Chondrocyte (in vitro differentiated cells): ENCODE results near the gene COBL. TPM values are rescaled to one million over a fixed set of nuclear protein-coding genes. Genes with fewer than 3 reads are reported as not detected.

Experiments used
- DNase-seq: peaks from one replicate; pipeline ENCODE4 v3.0.0; 2021; ENCODE audit warnings: mixed read lengths, low spot score
- H3K27ac Mint-ChIP-seq: one replicate; pipeline ENCODE4 v1.8.0; 2021; ENCODE audit warnings: mild to moderate bottlenecking, moderate library complexity, mixed read lengths; ENCODE audit not compliant: unreplicated experiment
- H3K27me3 Mint-ChIP-seq: 2 replicates; pipeline ENCODE4 v1.8.0; 2021; ENCODE audit warnings: low read depth, mixed read lengths
- H3K36me3 Mint-ChIP-seq: 2 replicates; pipeline ENCODE4 v1.8.0; 2021; ENCODE audit warnings: low read depth, mixed read lengths
- H3K4me1 Mint-ChIP-seq: 2 replicates; pipeline ENCODE4 v1.8.0; 2021; ENCODE audit warnings: low read depth, mild to moderate bottlenecking, mixed read lengths
- H3K4me3 Mint-ChIP-seq: one replicate; pipeline ENCODE4 v1.8.0; 2021; ENCODE audit warnings: mild to moderate bottlenecking, moderate library complexity, mixed read lengths; ENCODE audit not compliant: unreplicated experiment
- H3K9me3 Mint-ChIP-seq: 2 replicates; pipeline ENCODE4 v1.8.0; 2021; ENCODE audit warnings: low read depth, mixed read lengths
- CTCF ChIP-seq: fragments of 200-600 bp; sonication (generic); IDR thresholded peaks from 2 replicates; pipeline ENCODE4 v1.5.0; 2021; ENCODE audit warnings: antibody characterized with exemption, mild to moderate bottlenecking, moderate library complexity
- long read RNA-seq: library from polyadenylated mRNA; stranded (forward); transcript quantifications from one replicate; pipeline ENCODE4 v2.0.0, GENCODE V29; 2021
- total RNA-seq: library from RNA; stranded (reverse); gene quantifications from 3 replicates; pipeline ENCODE4 v1.2.1, GENCODE V29; 2021

The COBL gene
- 0.17 TPM in 1 of 3 replicates, not detected in the others for total RNA-seq
- long read RNA-seq: 0 reads

- H3K4me1 Mint-ChIP-seq: peaks cover 11% of the 10 kb centered on the region
- peaks cover 61% of the 10 kb centered on the region for H3K27me3 Mint-ChIP-seq
- H3K36me3 Mint-ChIP-seq: no peaks in the 10 kb centered on the region
- H3K4me3 Mint-ChIP-seq: peak within 1 kb of the TSS; percentile 70
- no peak for DNase-seq
- no peak within 1 kb of the TSS for H3K27ac Mint-ChIP-seq
- no peaks in the 10 kb centered on the region for H3K9me3 Mint-ChIP-seq
- no peak for TF ChIP-seq CTCF
Measured at GRCh38 chr7:51316666-51317581, at the start of gene COBL. COBL (minus strand) TSS chr7:51316809; CDS start chr7:51316633, 176 bp downstream.

- Mint-ChIP-seq H3K36me3 (no peaks in the 10 kb centered on the region), H3K9me3 (no peaks in the 10 kb centered on the region), H3K4me3 (no peak overlapping the region), H3K27ac (no peak overlapping the region), H3K4me1 (no peaks in the 10 kb centered on the region), H3K27me3 (peaks cover 22% of the 10 kb centered on the region)
- DNase-seq: no peak
- TF ChIP-seq CTCF: no peak
Measured at GRCh38 chr7:51366172-51366728, 49.6 kb upstream of the COBL start.

GRCh38 chr7:51357821-51358220 is 41.2 kb upstream of the COBL start:
- TF ChIP-seq CTCF: peak; percentile 63
- H3K4me1 Mint-ChIP-seq: no peaks in the 10 kb centered on the region
- H3K27me3 Mint-ChIP-seq: peaks cover 10% of the 10 kb centered on the region
- DNase-seq: no peak
- H3K9me3 Mint-ChIP-seq: peaks cover 7% of the 10 kb centered on the region
- no peak overlapping the region for H3K27ac Mint-ChIP-seq
- H3K4me3 Mint-ChIP-seq: no peak overlapping the region
- no peaks in the 10 kb centered on the region for H3K36me3 Mint-ChIP-seq

GRCh38 chr7:51356849-51357516 is 40.4 kb upstream of the COBL start:
- Mint-ChIP-seq H3K36me3 (no peaks in the 10 kb centered on the region), H3K27me3 (peaks cover 8% of the 10 kb centered on the region), H3K9me3 (peaks cover 7% of the 10 kb centered on the region), H3K4me1 (peaks cover 4% of the 10 kb centered on the region), H3K4me3 (no peak overlapping the region), H3K27ac (no peak overlapping the region)
- no peak for TF ChIP-seq CTCF
- DNase-seq: no peak

- no peak for DNase-seq
- TF ChIP-seq CTCF: peak; percentile 6
- H3K36me3 Mint-ChIP-seq: no peaks in the 10 kb centered on the region
- H3K27ac Mint-ChIP-seq: no peak overlapping the region
- no peak overlapping the region for H3K4me3 Mint-ChIP-seq
- H3K27me3 Mint-ChIP-seq: peaks cover 5% of the 10 kb centered on the region
- H3K4me1 Mint-ChIP-seq: peaks cover 24% of the 10 kb centered on the region
- H3K9me3 Mint-ChIP-seq: peaks cover 7% of the 10 kb centered on the region
Measured at GRCh38 chr7:51354897-51355296, 38.3 kb upstream of the COBL start.
